ENCODE measurements around the gene CA7. TPM values are rescaled to one million over a fixed set of nuclear protein-coding genes. Genes with fewer than 3 reads are reported as not detected.
A peak's percentile ranks its signal among the peaks of the same experiment; 100 is the strongest.

CA7 gene
- total RNA-seq, 1 experiment from 2014 or later: not detected

DNA sequence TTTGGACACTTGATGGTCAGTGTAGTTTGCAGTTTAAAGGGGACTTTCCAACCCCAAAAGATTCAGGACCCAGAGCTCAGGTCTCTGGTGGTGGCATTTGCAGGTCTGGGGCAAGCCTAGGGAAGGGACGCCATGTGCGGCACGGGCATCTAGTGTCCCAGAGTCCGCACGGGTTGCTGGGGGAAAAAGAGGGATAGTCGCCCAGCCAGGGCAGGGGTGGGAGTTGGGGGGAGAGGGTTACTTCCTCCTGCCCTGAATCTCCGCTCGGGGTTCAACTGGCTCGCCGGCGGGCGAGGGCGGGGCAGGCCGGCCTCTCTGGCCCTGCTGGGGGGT is 239 bp upstream of the CA7 start:
- in situ Hi-C loops (cut with HindIII; ENCODE audit: low pct_unique_long_range_greater_than_20kb, low sequenced_read_pairs): no loop called here
- DNase-seq (ENCODE audit: low read depth): no peak

GRCh38 chr16:66845080-66845410 is 831 bp downstream of the CA7 start:
- in situ Hi-C loops (cut with HindIII; ENCODE audit: low pct_unique_long_range_greater_than_20kb, low sequenced_read_pairs): no loop called here

DNA sequence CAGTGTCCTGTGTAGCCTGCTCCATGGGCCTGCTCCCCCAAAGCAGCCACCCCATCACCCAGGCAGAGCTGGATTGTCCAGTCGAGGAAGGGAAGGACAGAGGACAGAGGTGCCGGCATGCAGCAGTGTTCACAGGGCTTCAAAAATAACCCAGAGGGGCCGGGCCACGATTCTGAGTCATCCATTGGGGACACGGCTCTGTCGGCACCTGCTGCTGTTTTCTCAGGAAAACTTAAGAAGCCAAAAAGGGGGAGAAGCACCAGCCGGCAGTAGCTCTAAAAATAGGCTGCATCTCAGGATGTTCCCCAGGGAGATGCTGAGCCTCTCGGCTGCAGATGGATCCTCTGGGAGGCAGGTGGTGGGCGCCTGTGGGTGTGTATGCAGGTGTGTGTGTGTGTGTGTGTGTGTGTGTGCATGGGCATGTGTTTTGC is 1.6 kb downstream of the CA7 start:
- DNase-seq (ENCODE audit: low read depth): no peak
- in situ Hi-C loops (cut with HindIII; ENCODE audit: low pct_unique_long_range_greater_than_20kb, low sequenced_read_pairs): no loop called here

More at GRCh38 chr16:66845080-66845410, 831 bp downstream of the CA7 start:
- no peak for DNase-seq (ENCODE audit: low read depth)

DNA sequence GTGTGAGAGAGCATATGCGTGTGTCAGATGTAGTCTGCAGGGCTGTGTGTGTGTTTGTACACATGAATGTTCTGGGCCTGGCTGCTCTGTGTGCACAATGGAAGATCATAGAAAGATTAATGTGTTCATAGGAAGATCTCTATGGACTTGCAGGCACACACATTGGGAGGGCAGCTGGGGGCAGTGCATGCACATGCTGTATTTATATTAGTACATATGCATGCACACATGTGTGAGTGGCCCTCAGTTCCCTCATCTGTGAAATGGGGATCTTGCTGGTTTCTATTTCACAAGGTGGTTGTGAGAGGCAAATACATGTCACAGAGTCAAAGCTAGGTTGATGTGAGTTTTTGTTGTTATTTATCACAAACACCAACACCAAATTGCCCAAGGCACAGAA is 2.1 kb downstream of the CA7 start:
- in situ Hi-C loops (cut with HindIII; ENCODE audit: low pct_unique_long_range_greater_than_20kb, low sequenced_read_pairs): no loop called here
- DNase-seq (ENCODE audit: low read depth): no peak

GRCh38 chr16:66846831-66847230 is 2.6 kb downstream of the CA7 start:
- no peak for DNase-seq (ENCODE audit: low read depth)
- in situ Hi-C loops (cut with HindIII; ENCODE audit: low pct_unique_long_range_greater_than_20kb, low sequenced_read_pairs): no loop called here

DNA sequence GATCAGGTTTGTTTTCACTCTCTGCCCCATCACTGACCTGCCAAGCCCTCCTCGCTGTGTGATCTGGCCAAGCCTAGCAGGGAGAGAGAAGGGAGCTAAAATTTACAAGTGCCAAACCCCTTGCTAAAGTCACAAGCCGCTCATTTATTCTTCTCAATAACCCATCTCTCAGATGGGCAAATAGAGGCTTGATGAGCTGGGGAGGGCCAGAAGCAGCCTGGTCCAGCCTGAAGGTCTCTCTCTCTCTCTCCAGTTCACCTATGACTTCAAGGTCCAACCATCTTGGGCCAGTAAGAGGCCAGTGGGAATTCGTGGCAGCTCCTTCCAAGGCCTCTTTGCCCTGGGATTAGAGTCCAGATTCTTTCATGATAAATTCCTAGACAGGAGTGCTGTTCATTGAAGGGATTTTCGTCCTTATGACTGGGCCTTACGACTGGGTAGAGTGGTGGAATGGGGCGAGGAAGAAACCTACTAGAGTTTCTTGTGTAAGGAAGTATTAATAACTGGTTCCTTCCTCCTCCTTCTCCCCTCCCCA is 3.4 kb downstream of the CA7 start:
- no peak for DNase-seq (ENCODE audit: low read depth)
- in situ Hi-C loops (cut with HindIII; ENCODE audit: low pct_unique_long_range_greater_than_20kb, low sequenced_read_pairs): no loop called here

DNA sequence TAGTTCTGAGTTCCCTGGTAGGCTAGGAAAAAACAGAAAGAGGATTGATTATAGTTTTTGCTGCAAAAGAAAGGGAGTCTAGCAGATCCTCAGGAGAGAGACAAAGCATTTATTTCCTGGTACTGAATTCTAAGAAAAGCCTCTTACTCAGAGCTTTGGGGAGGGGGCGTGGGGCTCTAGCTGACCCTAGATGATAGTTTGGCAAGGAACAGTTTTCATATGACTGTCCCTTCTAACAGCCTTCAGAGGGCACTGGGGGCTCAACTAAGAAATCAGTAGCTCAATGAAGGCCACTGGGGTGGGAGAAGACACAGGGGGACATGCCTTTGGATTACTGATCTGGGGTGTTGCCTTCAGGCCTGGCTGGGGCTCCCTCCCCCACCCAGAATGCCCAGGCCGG is 4.0 kb downstream of the CA7 start:
- DNase-seq (ENCODE audit: low read depth): no peak
- in situ Hi-C loops (cut with HindIII; ENCODE audit: low pct_unique_long_range_greater_than_20kb, low sequenced_read_pairs): no loop called here

GRCh38 chr16:66849021-66849420 is 4.8 kb downstream of the CA7 start:
- in situ Hi-C loops (cut with HindIII; ENCODE audit: low pct_unique_long_range_greater_than_20kb, low sequenced_read_pairs): no loop called here

GRCh38 chr16:66849549-66849948 is 5.3 kb downstream of the CA7 start:
- no peak for DNase-seq (ENCODE audit: low read depth)
- in situ Hi-C loops (cut with HindIII; ENCODE audit: low pct_unique_long_range_greater_than_20kb, low sequenced_read_pairs): no loop called here

More at GRCh38 chr16:66849021-66849420, 4.8 kb downstream of the CA7 start:
- no peak for DNase-seq (ENCODE audit: low read depth)

GRCh38 chr16:66850115-66850815 is 6.1 kb downstream of the CA7 start:
- DNase-seq (ENCODE audit: low read depth): no peak
- in situ Hi-C loops (cut with HindIII; ENCODE audit: low pct_unique_long_range_greater_than_20kb, low sequenced_read_pairs): no loop called here

- in situ Hi-C loops (cut with HindIII; ENCODE audit: low pct_unique_long_range_greater_than_20kb, low sequenced_read_pairs): no loop called here
- DNase-seq (ENCODE audit: low read depth): no peak
These were observed 7.2 kb downstream of the CA7 start for GRCh38 chr16:66851166-66851964.

DNA sequence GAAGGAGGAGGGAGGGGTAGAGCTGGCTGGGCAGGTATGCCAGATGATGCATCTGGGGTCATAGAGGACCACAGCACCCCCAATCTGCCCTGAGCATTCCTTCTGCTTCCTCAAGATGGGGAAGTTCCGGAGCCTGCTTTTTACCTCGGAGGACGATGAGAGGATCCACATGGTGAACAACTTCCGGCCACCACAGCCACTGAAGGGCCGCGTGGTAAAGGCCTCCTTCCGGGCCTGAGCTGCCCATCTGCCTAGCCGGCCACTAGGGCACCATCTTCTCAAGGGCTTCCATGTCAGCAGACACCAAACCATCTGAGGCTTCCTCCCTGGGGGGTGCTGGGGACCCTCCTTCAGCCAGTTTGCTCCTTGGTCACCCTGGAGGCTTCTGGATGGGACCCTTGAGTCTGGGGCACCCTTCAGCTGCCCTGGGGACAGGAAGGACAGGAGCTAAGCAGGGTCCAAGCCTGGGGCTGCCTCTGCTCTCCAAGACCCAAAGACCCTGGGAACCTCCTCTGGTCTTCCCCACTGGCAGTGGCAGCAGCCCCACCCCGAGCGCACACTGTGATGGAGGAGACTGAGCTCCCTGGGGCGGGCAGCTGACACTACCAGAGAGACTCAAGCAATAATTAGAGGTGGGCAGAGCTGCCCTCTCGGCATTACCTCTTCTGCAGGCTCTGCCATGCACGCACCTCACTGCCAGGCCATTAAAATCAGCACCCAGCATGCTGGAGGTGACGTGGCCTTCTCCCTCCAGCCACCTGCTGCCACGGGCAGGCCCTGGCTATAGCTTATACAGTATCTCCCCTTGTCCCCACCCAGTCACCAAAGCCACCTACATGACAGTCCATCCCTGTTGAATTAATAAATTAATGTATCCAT is 9.3 kb downstream of the CA7 start:
- no peak for DNase-seq (ENCODE audit: low read depth)
- in situ Hi-C loops (cut with HindIII; ENCODE audit: low pct_unique_long_range_greater_than_20kb, low sequenced_read_pairs): no loop called here

DNA sequence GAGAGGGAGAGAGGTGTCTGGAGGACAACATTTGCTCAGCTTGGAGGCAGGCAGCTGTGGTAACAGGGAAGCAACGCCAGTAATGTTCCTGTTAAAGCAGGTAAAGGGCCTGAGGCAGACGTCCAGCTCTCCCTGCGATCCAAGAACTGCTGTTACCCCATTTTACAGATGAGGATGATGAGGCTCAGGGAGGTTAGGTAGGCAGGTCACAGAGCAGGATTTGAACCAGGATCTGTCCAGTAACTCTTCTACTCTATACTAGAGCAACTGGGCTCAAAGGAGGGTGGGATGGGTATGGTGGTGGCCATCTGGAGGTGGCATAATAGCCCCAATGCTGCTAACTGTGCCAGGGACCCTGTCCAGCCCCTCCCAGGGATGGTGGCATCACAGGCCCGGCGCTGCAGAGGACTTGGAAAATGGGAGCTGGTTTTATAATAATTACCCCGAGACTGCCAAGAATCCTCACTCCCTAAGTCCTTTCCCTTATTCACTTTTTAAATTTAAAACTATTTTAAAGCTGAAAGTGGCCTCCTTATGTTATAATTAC is 12.0 kb downstream of the CA7 start:
- no peak for DNase-seq (ENCODE audit: low read depth)
- in situ Hi-C loops (cut with HindIII; ENCODE audit: low pct_unique_long_range_greater_than_20kb, low sequenced_read_pairs): no loop called here

GRCh38 chr16:66856801-66857200 is 12.6 kb downstream of the CA7 start:
- in situ Hi-C loops (cut with HindIII; ENCODE audit: low pct_unique_long_range_greater_than_20kb, low sequenced_read_pairs): no loop called here
- DNase-seq (ENCODE audit: low read depth): no peak

- in situ Hi-C loops (cut with HindIII; ENCODE audit: low pct_unique_long_range_greater_than_20kb, low sequenced_read_pairs): no loop called here
- no peak for DNase-seq (ENCODE audit: low read depth)
These were observed 13.2 kb downstream of the CA7 start for GRCh38 chr16:66857437-66857836.

DNA sequence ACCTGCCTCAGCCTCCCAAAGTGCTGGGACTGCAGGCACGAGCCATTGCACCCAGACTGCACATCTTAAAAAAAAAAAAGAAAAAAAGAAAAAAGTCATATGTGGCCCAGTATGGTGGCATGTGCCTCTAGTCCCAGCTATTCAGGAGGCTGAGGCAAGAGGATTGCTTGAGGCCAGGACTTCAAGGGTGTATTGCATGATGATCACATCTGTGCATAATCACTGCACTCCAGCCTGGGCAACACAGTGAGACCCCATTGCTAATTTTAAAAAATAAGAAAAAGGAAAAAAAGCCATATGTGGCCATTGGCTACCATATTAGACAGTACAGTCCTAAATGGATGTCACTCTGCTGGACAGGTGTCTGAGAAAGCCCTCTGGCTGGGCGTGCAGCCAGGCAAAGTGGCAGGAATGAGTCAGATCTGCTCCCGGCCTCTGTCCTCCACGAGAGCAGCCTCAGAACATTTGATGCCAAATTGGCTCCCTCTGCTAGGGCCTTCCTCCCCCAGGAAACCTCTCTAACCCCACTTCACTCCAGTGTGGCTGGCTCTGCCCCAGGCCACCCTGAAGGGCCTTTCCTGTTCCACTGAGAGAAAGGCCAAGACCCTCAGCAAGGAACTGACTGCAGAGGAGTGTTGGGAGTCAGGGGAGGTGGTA is 14.7 kb downstream of the CA7 start:
- in situ Hi-C loops (cut with HindIII; ENCODE audit: low pct_unique_long_range_greater_than_20kb, low sequenced_read_pairs): no loop called here
- peak; percentile 42 for DNase-seq (ENCODE audit: low read depth)

DNA sequence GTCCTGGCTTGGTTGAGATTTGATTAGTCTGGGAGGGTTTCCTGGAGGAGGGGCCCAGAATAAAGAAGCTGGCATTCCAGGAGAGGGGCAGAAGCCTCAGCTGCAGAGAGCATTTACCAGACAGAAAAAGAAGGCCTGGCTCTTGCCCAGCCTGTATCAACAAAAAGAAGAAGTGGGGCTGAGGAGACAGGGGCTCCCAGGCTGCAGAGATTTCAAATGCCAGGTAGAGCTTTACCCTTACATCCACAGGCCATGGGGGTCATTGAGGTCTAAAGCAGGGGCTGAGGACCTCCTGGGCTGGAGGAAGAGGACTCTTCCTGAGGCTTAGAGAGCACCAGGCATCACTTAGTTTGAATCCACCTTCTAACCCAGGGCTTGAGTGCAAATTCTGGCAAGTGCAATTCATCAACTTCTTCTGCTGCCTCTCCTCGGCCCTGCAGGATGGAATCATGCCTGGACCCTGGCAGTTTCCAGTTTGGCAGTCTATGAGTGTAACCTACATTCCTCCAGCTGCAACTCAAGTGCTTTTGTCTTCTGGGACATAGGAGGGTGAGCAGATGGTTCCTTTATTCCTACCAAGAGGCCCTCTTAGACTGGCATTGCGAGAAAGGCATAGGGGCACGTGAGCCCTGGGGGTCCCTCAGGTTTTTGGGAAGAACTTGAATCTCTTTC is 15.3 kb downstream of the CA7 start:
- in situ Hi-C loops (cut with HindIII; ENCODE audit: low pct_unique_long_range_greater_than_20kb, low sequenced_read_pairs): no loop called here
- DNase-seq (ENCODE audit: low read depth): no peak

All from Caki2 (cell line).